ENCODE results near the gene STK11IP. TPM values are rescaled to one million over a fixed set of nuclear protein-coding genes. Genes with fewer than 3 reads are reported as not detected.

STK11IP gene
- total RNA-seq, 1 experiment from 2014 or later, result 39.9 TPM

GRCh38 chr2:219641390-219642068 lies 43.9 kb downstream of the STK11IP start (continued):
- TF ChIP-seq, protein P1, sequence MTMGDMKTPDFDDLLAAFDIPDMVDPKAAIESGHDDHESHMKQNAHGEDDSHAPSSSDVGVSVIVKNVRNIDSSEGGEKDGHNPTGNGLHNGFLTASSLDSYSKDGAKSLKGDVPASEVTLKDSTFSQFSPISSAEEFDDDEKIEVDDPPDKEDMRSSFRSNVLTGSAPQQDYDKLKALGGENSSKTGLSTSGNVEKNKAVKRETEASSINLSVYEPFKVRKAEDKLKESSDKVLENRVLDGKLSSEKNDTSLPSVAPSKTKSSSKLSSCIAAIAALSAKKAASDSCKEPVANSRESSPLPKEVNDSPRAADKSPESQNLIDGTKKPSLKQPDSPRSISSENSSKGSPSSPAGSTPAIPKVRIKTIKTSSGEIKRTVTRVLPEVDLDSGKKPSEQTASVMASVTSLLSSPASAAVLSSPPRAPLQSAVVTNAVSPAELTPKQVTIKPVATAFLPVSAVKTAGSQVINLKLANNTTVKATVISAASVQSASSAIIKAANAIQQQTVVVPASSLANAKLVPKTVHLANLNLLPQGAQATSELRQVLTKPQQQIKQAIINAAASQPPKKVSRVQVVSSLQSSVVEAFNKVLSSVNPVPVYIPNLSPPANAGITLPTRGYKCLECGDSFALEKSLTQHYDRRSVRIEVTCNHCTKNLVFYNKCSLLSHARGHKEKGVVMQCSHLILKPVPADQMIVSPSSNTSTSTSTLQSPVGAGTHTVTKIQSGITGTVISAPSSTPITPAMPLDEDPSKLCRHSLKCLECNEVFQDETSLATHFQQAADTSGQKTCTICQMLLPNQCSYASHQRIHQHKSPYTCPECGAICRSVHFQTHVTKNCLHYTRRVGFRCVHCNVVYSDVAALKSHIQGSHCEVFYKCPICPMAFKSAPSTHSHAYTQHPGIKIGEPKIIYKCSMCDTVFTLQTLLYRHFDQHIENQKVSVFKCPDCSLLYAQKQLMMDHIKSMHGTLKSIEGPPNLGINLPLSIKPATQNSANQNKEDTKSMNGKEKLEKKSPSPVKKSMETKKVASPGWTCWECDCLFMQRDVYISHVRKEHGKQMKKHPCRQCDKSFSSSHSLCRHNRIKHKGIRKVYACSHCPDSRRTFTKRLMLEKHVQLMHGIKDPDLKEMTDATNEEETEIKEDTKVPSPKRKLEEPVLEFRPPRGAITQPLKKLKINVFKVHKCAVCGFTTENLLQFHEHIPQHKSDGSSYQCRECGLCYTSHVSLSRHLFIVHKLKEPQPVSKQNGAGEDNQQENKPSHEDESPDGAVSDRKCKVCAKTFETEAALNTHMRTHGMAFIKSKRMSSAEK (CRISPR knock-in tag; IDR thresholded peaks at IDR 0.05; ENCODE audit: borderline replicate concordance), result no peak

DNA sequence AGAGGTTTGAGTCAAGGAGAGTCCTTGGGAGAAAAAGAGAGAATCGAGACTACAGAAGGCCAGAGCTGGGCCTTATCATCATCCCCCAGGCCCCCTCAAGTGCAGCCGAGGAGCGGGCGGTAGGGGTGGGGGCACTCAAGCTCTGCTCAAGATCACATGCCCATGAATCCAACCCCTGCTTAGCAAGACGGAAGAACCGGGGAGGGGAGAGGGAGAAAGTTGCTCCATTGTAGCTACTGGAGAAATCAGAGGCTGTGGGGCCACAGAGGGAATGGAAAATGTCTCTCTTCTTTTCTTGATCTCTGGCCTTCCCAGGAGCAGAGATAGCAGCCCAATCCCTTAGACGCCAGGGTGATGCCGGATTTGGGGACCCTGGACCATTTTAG lies 44.4 kb downstream of the STK11IP start:
- 0 out of 2 replicates have a peak, but pooled peaks have one; percentile 40 for TF ChIP-seq ZBTB21 (CRISPR knock-in tag; IDR thresholded peaks at IDR 0.05; ENCODE audit: borderline replicate concordance)
- no peak for TF ChIP-seq RORB (CRISPR knock-in tag; IDR thresholded peaks at IDR 0.05)
- Mint-ChIP-seq H3K4me1 (peaks cover 27% of the 10 kb centered on the region), H3K4me3 (no peak overlapping the region), H3K27ac (no peak overlapping the region), H3K27me3 (ENCODE audit: low read depth) (peaks cover 6% of the 10 kb centered on the region; the same call in 1 of the 2 replicates), H3K36me3 (no peaks in the 10 kb centered on the region), H3K9me3 (no peaks in the 10 kb centered on the region)
- ATAC-seq (no peak), DNase-seq (ENCODE audit: low spot score) (no peak)
- CTCF ChIA-PET, result interaction anchor here (0.8 to 6.8 kb wide), 31 partner anchors 11 to 239 kb away, joined by 3 to 72 read pairs (median 6); partner anchors contain the start of genes CHPF, INHA, OBSL1 and SLC4A3
- POLR2A ChIA-PET, result interaction anchor here (1.0 kb wide), 2 partner anchors 43 to 53 kb away, joined by 3 read pairs; no protein-coding TSS in a partner anchor

DNA sequence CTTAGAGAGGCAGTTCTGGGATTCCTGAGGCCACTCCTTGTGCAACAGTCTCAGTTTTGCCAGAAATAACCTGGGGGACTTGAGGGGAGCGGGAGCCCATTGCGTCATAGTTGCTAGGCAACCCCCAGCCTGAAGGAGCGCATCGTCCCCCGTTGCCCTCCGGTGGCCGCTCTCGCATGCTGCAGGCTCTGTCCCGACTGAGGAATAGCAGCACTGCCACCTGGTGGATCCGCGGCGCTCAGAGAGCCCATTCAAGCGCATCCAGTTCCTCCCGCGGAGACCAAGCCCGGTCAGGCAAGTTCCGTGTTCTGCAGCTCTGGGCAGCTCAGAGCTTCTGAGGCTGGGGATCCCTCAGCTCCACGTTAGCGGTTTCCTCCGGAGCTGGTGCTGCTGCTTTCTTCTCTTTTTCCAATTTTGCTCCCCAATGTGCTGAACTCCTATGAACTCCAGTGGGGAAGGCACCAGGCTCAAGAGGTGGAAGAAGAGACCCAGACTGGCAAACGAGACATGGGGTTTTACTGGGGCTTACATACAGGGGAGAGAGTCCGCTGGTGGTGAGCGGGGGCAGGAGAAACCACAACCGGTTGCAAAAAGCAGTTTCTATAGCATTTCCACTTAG lies 44.9 kb downstream of the STK11IP start:
- ATAC-seq (peak; percentile 91), DNase-seq (ENCODE audit: low spot score) (peak; percentile 99)
- peak overlapping the region; percentile 26; the same call in 1 of the 2 replicates for H3K4me3 Mint-ChIP-seq
- no peaks in the 10 kb centered on the region for H3K9me3 Mint-ChIP-seq
- TF ChIP-seq TEAD1 (CRISPR knock-in tag; IDR thresholded peaks at IDR 0.05) (0 out of 2 replicates have a peak, but pooled peaks have one; percentile 16), ZNF232 (CRISPR knock-in tag; IDR thresholded peaks at IDR 0.05) (peak; percentile 93; the same call in 1 of the 2 replicates), SMAD3 (CRISPR knock-in tag; IDR thresholded peaks at IDR 0.05; ENCODE audit: borderline replicate concordance) (peak; percentile 81), TP53 (CRISPR knock-in tag; IDR thresholded peaks at IDR 0.05) (no peak), ATF1 (CRISPR knock-in tag; IDR thresholded peaks at IDR 0.05) (no peak), GABPB1 (CRISPR knock-in tag; IDR thresholded peaks at IDR 0.05) (peak; percentile 88), PREB (CRISPR knock-in tag; IDR thresholded peaks at IDR 0.05; ENCODE audit: borderline replicate concordance) (no peak), CTCF (IDR thresholded peaks at IDR 0.05) (peak; percentile 88), ETV6 (CRISPR knock-in tag; IDR thresholded peaks at IDR 0.05) (peak; percentile 47; the same call in 1 of the 2 replicates)
- TF ChIP-seq, protein P2, sequence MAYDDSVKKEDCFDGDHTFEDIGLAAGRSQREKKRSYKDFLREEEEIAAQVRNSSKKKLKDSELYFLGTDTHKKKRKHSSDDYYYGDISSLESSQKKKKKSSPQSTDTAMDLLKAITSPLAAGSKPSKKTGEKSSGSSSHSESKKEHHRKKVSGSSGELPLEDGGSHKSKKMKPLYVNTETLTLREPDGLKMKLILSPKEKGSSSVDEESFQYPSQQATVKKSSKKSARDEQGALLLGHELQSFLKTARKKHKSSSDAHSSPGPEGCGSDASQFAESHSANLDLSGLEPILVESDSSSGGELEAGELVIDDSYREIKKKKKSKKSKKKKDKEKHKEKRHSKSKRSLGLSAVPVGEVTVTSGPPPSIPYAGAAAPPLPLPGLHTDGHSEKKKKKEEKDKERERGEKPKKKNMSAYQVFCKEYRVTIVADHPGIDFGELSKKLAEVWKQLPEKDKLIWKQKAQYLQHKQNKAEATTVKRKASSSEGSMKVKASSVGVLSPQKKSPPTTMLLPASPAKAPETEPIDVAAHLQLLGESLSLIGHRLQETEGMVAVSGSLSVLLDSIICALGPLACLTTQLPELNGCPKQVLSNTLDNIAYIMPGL (CRISPR knock-in tag; IDR thresholded peaks at IDR 0.05), result peak; percentile 71
- TF ChIP-seq, protein P3, sequence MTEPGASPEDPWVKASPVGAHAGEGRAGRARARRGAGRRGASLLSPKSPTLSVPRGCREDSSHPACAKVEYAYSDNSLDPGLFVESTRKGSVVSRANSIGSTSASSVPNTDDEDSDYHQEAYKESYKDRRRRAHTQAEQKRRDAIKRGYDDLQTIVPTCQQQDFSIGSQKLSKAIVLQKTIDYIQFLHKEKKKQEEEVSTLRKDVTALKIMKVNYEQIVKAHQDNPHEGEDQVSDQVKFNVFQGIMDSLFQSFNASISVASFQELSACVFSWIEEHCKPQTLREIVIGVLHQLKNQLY (CRISPR knock-in tag; IDR thresholded peaks at IDR 0.05), result 0 out of 2 replicates have a peak, but pooled peaks have one; percentile 27
- TF ChIP-seq, protein P4, sequence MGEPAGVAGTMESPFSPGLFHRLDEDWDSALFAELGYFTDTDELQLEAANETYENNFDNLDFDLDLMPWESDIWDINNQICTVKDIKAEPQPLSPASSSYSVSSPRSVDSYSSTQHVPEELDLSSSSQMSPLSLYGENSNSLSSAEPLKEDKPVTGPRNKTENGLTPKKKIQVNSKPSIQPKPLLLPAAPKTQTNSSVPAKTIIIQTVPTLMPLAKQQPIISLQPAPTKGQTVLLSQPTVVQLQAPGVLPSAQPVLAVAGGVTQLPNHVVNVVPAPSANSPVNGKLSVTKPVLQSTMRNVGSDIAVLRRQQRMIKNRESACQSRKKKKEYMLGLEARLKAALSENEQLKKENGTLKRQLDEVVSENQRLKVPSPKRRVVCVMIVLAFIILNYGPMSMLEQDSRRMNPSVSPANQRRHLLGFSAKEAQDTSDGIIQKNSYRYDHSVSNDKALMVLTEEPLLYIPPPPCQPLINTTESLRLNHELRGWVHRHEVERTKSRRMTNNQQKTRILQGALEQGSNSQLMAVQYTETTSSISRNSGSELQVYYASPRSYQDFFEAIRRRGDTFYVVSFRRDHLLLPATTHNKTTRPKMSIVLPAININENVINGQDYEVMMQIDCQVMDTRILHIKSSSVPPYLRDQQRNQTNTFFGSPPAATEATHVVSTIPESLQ (CRISPR knock-in tag; IDR thresholded peaks at IDR 0.05), result no peak
- no peak overlapping the region for H3K27ac Mint-ChIP-seq
- peaks cover 27% of the 10 kb centered on the region for H3K4me1 Mint-ChIP-seq
- POLR2A ChIA-PET, result interaction anchor here (0.6 to 1.0 kb wide), 3 partner anchors 23 to 52 kb away, joined by 3 read pairs; no protein-coding TSS in a partner anchor
- CTCF ChIA-PET, result interaction anchor here (0.6 to 6.8 kb wide), 44 partner anchors 8 to 254 kb away, joined by 3 to 72 read pairs (median 4); partner anchors contain the start of genes CHPF, INHA, OBSL1 and SLC4A3
- H3K27me3 Mint-ChIP-seq (ENCODE audit: low read depth), result peaks cover 6% of the 10 kb centered on the region; the same call in 1 of the 2 replicates
- no peaks in the 10 kb centered on the region for H3K36me3 Mint-ChIP-seq
